ENCODE measurements around the gene NR0B2. TPM values are rescaled to one million over a fixed set of nuclear protein-coding genes. Genes with fewer than 3 reads are reported as not detected.

NR0B2 gene
- total and polyA plus RNA-seq, 2 of the 13 experiments (the other 11 are each of a cell fraction or from before 2014, with no cell fraction given), result 72.5 to 133 TPM

GRCh38 chr1:26959722-26960624 is 46.2 kb upstream of the NR0B2 start, which contains the start of gene KDF1 (continued):
- TF ChIP-seq ZNF713 (CRISPR knock-in tag; IDR thresholded peaks at IDR 0.05) (no peak), ZNF564 (CRISPR knock-in tag; IDR thresholded peaks at IDR 0.05) (0 out of 2 replicates have a peak, but pooled peaks have one; percentile 37), ZNF263 (CRISPR knock-in tag; IDR thresholded peaks at IDR 0.05) (0 out of 2 replicates have a peak, but pooled peaks have one; percentile 23), DMAP1 (CRISPR knock-in tag; IDR thresholded peaks at IDR 0.05) (no peak), PHF20 (CRISPR knock-in tag; IDR thresholded peaks at IDR 0.05) (peak; percentile 69), HNRNPK (IDR thresholded peaks at IDR 0.05; ENCODE audit: low read depth, low read length, poor library complexity, severe bottlenecking) (peak; percentile 75), TBX2 (CRISPR knock-in tag; IDR thresholded peaks at IDR 0.05; ENCODE audit: borderline replicate concordance) (peak; percentile 76), AHDC1 (CRISPR knock-in tag; IDR thresholded peaks at IDR 0.05; ENCODE audit: borderline replicate concordance) (no peak), ZNF547 (CRISPR knock-in tag; IDR thresholded peaks at IDR 0.05) (peak; percentile 14; the same call in 1 of the 2 replicates), MED1 (CRISPR knock-in tag; IDR thresholded peaks at IDR 0.05) (no peak), RERE (CRISPR knock-in tag; IDR thresholded peaks at IDR 0.05; ENCODE audit: low read depth) (no peak), ZMAT5 (CRISPR knock-in tag; IDR thresholded peaks at IDR 0.05; ENCODE audit: borderline replicate concordance, low read depth) (no peak), ZXDC (CRISPR knock-in tag; IDR thresholded peaks at IDR 0.05) (no peak)

Measured in HepG2 (cell line).